Caco-2 (cell line): ENCODE results near the gene PARD3B. TPM values are rescaled to one million over a fixed set of nuclear protein-coding genes. Genes with fewer than 3 reads are reported as not detected.

ENCODE experiments used
- BruUV-seq: library from RNA; stranded (reverse); fragments of 400-500 nt; replicated peaks from 2 replicates; lab custom pipeline; 2021; lab: Mats Ljungman, UMichigan
- CTCF ChIA-PET: fragments of 300-600 bp; sonication (Branson Sonifier 250); formaldehyde crosslinking; loops from one replicate; lab custom pipeline; 2022; ENCODE audit warnings: antibody characterized with exemption; lab: Charles Lee
- POLR2A ChIA-PET: fragments of 300-600 bp; sonication (Branson Sonifier 250); formaldehyde crosslinking; loops from one replicate; lab custom pipeline; 2022; ENCODE audit warnings: antibody characterized with exemption; lab: Charles Lee
- DNase-seq, 2 experiments: peaks; one replicate each; pipeline versions ENCODE4 v3.0.0 to v3.0.0-alpha.2; 2020 to 2022
- H3K27me3 ChIP-seq: replicated peaks from 2 replicates; pipeline ENCODE4 v1.6.0; 2011; ENCODE audit warnings: low read length; ENCODE audit not compliant: control insufficient read depth, insufficient read depth
- H3K36me3 ChIP-seq: 2 replicates; pipeline ENCODE4 v1.5.1; 2011; ENCODE audit warnings: low read length; ENCODE audit not compliant: control insufficient read depth, insufficient read depth
- H3K4me1 ChIP-seq: fragments of 250-450 bp; sonication (Bioruptor Pico); 2 replicates; pipeline ENCODE4 v1.5.1; 2020; ENCODE audit warnings: mild to moderate bottlenecking
- H3K4me3 ChIP-seq: 2 replicates; pipeline ENCODE4 v1.5.1; 2011; ENCODE audit warnings: low read depth, mild to moderate bottlenecking, control low read depth, low read length
- H3K9me3 ChIP-seq: fragments of 250-450 bp; sonication (Bioruptor Pico); 2 replicates; pipeline ENCODE4 v1.5.1; 2020; ENCODE audit warnings: mild to moderate bottlenecking, moderate library complexity
- H3K27ac Mint-ChIP-seq: one replicate; pipeline ENCODE4 v1.8.0; 2022; ENCODE audit warnings: mixed read lengths; ENCODE audit not compliant: unreplicated experiment
- H3K27me3 Mint-ChIP-seq: one replicate; pipeline ENCODE4 v1.8.0; 2022; ENCODE audit warnings: mixed read lengths; ENCODE audit not compliant: insufficient read depth, unreplicated experiment
- H3K36me3 Mint-ChIP-seq: one replicate; pipeline ENCODE4 v1.8.0; 2022; ENCODE audit warnings: mild to moderate bottlenecking, mixed read lengths; ENCODE audit not compliant: insufficient read depth, unreplicated experiment
- H3K4me1 Mint-ChIP-seq: one replicate; pipeline ENCODE4 v1.8.0; 2022; ENCODE audit warnings: low read depth, mixed read lengths; ENCODE audit not compliant: unreplicated experiment
- H3K4me3 Mint-ChIP-seq: one replicate; pipeline ENCODE4 v1.8.0; 2022; ENCODE audit warnings: mild to moderate bottlenecking, moderate library complexity, mixed read lengths; ENCODE audit not compliant: unreplicated experiment
- H3K9me3 Mint-ChIP-seq: one replicate; pipeline ENCODE4 v1.8.0; 2022; ENCODE audit warnings: mixed read lengths; ENCODE audit not compliant: unreplicated experiment
- CTCF ChIP-seq, 2 experiments: fragments of 200-600 bp in 1 of 2; IDR thresholded peaks; 1 replicate in 1 of 2; 2 replicates in 1 of 2; pipeline versions ENCODE4 v1.5.1 to v1.8.0; 2011 to 2022; ENCODE audit warnings: antibody characterized with exemption in 1 of 2, control low read depth in 1 of 2, inconsistent platforms in 1 of 2, low read depth in 1 of 2, low read length in 1 of 2, mild to moderate bottlenecking in 1 of 2, moderate library complexity in 1 of 2; ENCODE audit not compliant: insufficient read depth in 1 of 2, severe bottlenecking in 1 of 2, unreplicated experiment in 1 of 2
- intact Hi-C: fragments of 100-400 bp; cut with micrococcal nuclease; formaldehyde crosslinking; loops from one replicate; pipeline ENCODE4 v1.10.0; 2022; ENCODE audit not compliant: unreplicated experiment
- total RNA-seq: library from RNA; stranded (reverse); gene quantifications from 2 replicates; pipeline ENCODE4 v1.2.3, GENCODE V29; 2022

PARD3B gene
- total RNA-seq, 1 experiment from 2014 or later = 68.9 TPM

- no TSS peak for BruUV-seq
- intact Hi-C loops = no loop called here
- Mint-ChIP-seq H3K36me3 (no peaks in the 10 kb centered on the region), H3K27ac (no peak overlapping the region), H3K4me1 (peaks cover 14% of the 10 kb centered on the region), H3K9me3 (no peaks in the 10 kb centered on the region), H3K27me3 (no peaks in the 10 kb centered on the region), H3K4me3 (no peak overlapping the region)
- ChIA-PET CTCF (no interaction called here), POLR2A (no interaction called here)
- Histone ChIP-seq H3K27me3 (no peaks in the 10 kb centered on the region), H3K4me1 (no peaks in the 10 kb centered on the region), H3K4me3 (no peak overlapping the region), H3K36me3 (no peaks in the 10 kb centered on the region), H3K9me3 (no peaks in the 10 kb centered on the region)
- no peak for TF ChIP-seq CTCF (IDR thresholded peaks at IDR 0.05; ENCODE audit: insufficient read depth in 1 of 2, low read depth in 1 of 2, low read length in 1 of 2, severe bottlenecking in 1 of 2, unreplicated experiment in 1 of 2)
- no peak for DNase-seq
Measured at GRCh38 chr2:205640716-205641115, 1095.4 kb downstream of the PARD3B start.

DNA sequence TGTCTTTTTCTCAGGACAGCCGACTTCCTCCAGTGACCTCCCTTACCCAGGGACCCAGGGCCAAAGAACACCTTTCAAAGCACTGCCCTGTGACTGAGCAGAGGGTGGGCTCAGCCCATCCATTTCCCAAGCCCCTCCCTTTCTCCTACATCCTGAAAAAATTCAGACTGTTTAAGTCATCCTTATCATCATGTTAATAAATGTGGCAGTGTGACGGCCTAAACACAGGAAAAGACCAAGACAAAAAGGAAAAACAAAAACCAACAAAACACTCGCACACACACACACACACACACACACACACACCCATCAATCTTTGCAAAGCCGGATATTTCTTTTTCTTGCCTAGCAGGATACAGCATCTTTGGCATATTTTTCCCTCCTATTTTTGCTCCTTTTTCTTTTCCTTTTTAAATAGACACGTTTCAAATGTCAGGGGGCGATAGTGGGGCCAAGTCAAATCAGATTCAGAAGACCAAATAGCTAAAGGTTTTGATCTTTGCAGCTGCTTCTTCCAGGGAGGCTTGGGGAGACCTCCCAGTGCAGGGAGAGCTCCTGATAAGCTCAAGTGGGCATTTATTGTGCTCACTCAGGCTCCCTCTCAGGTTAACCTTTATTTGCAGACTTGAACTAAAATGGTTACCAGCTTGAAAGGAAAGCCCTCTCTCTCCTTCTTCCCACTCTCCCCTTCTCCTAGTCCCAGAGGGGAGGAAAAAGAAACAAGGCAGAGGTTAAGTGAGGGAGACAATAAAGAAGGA is 1097.5 kb downstream of the PARD3B start:
- Histone ChIP-seq H3K36me3 (no peaks in the 10 kb centered on the region), H3K27me3 (no peaks in the 10 kb centered on the region), H3K4me1 (no peaks in the 10 kb centered on the region), H3K4me3 (no peak overlapping the region), H3K9me3 (no peaks in the 10 kb centered on the region)
- no TSS peak for BruUV-seq
- Mint-ChIP-seq H3K9me3 (no peaks in the 10 kb centered on the region), H3K36me3 (no peaks in the 10 kb centered on the region), H3K4me1 (peaks cover 11% of the 10 kb centered on the region), H3K4me3 (no peak overlapping the region), H3K27me3 (no peaks in the 10 kb centered on the region), H3K27ac (no peak overlapping the region)
- DNase-seq = no peak
- POLR2A ChIA-PET = no interaction called here
- intact Hi-C loops = no loop called here
- no peak for TF ChIP-seq CTCF (IDR thresholded peaks at IDR 0.05; ENCODE audit: insufficient read depth in 1 of 2, low read depth in 1 of 2, low read length in 1 of 2, severe bottlenecking in 1 of 2, unreplicated experiment in 1 of 2)
- CTCF ChIA-PET = interaction anchor here (0.7 to 0.8 kb wide), 2 partner anchors 36 to 142 kb away, joined by 3 read pairs; no protein-coding TSS in a partner anchor

- Histone ChIP-seq H3K27me3 (no peaks in the 10 kb centered on the region), H3K9me3 (no peaks in the 10 kb centered on the region), H3K4me1 (no peaks in the 10 kb centered on the region), H3K4me3 (no peak overlapping the region), H3K36me3 (no peaks in the 10 kb centered on the region)
- no peak overlapping the region for H3K27ac Mint-ChIP-seq
- no peak for DNase-seq
- TF ChIP-seq CTCF (IDR thresholded peaks at IDR 0.05; ENCODE audit: insufficient read depth in 1 of 2, low read depth in 1 of 2, low read length in 1 of 2, severe bottlenecking in 1 of 2, unreplicated experiment in 1 of 2) = no peak
- intact Hi-C loops = no loop called here
- no peak overlapping the region for H3K4me3 Mint-ChIP-seq
- no peaks in the 10 kb centered on the region for H3K36me3 Mint-ChIP-seq
- no TSS peak for BruUV-seq
- H3K4me1 Mint-ChIP-seq = peaks cover 10% of the 10 kb centered on the region
- POLR2A ChIA-PET = no interaction called here
- H3K9me3 Mint-ChIP-seq = no peaks in the 10 kb centered on the region
- CTCF ChIA-PET = interaction anchor here (0.7 to 0.8 kb wide), 2 partner anchors 36 to 142 kb away, joined by 3 read pairs; no protein-coding TSS in a partner anchor
- no peaks in the 10 kb centered on the region for H3K27me3 Mint-ChIP-seq
Measured at GRCh38 chr2:205643391-205643885, 1098.2 kb downstream of the PARD3B start.
